GM21390 (cell line): ENCODE data around the gene COX6A2.
A peak's percentile ranks its signal among the peaks of the same experiment; 100 is the strongest.

ENCODE experiments used
- ATAC-seq: cut with Tn5 transposase; IDR thresholded peaks from one replicate; pipeline ENCODE4 v1.9.1; 2021; ENCODE audit not compliant: unreplicated experiment

The COX6A2 gene

DNA sequence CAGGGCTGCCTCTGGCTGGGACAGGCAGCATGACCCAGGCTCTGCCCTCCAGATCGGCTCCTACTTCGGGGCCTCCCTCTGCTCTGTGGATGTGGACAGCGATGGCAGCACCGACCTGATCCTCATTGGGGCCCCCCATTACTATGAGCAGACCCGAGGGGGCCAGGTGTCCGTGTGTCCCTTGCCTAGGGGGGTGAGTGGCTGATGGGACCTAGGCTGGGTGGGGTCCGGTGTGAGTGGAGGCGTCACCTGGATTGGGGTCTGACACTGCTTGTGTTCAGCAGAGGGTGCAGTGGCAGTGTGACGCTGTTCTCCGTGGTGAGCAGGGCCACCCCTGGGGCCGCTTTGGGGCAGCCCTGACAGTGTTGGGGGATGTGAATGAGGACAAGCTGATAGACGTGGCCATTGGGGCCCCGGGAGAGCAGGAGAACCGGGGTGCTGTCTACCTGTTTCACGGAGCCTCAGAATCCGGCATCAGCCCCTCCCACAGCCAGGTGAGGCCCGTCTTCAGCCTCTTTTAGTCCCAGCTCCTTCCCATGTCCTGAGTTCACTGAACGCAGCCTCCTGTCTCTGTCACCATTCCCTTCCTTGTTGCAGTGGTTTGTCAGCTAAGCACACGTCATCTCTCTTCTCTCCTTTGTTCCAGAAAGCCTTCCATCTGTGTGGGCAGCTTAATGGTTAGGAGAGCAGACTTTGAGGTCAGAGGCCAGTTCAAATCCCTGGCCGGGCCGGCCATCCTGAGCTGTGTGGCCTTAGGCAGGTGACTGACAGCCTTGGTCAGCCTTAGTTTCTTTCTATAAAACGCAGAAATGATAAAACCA lies 16.9 kb downstream of the COX6A2 start:
- no peak for ATAC-seq

DNA sequence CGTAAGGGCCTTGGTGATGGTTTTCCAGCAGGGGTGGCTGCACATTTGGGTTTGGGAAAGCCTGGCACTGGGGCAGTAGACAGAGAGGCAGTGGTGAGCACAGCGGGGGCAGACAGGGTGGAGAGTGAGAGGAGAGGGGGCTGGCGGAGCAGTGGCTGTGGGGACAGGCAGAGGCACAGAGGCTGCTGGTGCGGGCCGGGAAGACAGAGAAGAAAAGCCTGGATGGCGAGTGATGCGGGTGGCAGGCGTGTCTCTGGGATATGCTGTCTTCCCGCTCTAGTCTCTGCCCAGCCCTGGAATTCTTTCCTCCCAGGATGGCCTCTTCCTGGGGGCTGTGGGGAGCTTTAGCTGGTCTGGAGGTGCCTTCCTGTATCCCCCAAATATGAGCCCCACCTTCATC lies 18.1 kb downstream of the COX6A2 start:
- ATAC-seq: no peak

DNA sequence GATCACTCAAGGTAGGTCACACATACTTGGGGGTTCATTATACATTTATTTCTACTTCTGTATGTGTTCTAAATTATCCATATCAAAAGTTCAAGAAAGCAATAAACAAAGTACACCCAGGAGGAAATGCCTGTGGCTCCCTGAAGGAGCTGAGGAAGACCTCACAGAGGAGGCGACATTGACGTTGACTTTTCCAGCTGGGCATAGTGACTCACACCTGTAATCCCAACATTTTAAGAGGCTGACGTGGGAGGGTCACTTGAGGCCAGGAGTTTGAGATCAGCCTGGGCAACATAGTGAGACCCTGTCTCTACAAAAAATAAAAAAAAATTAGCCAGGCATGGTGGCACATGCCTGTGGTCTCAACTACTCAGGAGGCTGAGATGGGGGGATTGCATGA lies 18.7 kb downstream of the COX6A2 start:
- ATAC-seq: no peak

DNA sequence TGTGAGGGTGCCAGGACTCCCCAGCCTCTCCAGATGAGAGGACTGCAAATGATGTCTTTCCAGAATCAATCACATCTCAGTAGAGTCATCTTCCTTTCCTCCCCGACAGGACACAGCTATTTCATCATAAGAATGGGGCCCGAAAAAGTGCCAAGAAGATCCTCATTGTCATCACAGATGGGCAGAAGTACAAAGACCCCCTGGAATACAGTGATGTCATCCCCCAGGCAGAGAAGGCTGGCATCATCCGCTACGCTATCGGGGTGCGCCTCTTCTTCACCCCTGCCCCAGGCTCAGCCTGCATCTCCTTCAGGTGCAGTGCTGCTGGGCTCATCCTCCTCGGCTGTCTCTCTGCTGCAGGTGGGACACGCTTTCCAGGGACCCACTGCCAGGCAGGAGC lies 20.8 kb downstream of the COX6A2 start:
- no peak for ATAC-seq

DNA sequence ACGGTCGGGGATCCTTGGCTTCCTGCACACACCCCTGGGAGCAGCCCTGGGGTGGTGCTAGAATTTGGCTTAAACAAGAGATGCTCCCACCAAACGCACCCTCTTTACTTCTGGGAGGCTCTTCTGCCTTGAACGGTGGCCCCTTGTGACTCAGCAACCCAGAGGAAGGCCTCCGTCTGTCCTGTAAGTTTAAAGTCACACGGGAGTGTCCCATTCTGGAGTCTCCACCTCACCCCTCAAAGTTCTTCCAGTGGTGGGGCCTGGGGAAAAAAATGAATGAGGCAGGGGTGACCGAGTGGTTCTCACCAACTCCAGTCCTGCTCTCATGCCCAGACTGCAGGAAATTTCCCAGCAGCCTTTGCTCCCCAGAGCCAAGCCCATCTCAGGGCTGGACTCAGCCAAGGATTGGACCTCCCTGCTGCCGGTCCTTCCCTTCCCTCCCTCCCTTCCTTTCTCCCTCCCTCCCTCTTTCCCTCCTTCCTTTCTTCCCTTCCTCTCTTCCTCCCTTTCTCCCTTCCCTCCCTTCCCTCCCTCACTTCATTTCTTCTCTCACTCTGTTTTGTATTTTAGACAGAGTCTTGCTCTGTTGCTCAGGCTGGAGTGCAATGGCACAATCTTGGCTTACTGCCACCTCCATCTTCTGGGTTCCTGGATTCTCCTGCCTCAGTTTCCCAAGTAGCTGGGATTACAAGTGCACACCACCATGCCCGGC lies 23.7 kb downstream of the COX6A2 start:
- no peak for ATAC-seq

DNA sequence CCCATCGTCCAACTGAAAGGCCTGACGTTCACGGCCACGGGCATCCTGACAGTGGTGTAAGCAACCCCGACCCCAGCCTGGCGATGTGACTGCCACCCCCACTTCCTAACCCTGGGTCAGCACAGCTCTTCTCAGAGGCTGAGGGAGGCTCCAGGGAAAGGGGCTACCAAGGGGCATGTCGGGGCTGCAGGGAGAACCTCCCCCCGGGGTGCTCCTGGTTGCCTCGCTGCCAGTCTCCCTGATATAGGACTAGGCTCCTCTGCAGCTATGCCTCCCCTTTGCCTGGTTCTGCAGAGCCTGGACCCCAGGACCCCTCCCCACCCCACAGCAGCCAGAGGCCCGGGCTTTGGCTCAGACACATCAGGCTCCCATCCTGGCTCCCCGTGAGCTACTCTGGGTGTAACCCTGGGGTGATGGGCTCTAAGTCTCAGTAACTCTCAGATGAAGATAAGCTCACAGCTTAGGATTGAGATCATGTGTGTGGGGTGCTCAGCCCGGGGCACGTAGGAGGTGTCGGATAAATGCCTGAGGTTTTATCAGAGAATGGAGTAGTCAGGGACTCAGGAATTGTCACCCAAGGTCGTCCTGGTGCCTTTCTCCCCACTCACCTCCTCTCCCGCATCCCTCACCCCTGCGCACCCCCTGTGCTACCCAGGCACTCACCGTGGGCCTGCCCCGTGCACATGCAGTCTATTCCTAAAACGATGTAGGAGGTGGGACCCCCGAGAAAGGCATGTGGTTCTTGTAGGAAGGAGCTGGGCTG lies 24.4 kb downstream of the COX6A2 start:
- no peak for ATAC-seq

DNA sequence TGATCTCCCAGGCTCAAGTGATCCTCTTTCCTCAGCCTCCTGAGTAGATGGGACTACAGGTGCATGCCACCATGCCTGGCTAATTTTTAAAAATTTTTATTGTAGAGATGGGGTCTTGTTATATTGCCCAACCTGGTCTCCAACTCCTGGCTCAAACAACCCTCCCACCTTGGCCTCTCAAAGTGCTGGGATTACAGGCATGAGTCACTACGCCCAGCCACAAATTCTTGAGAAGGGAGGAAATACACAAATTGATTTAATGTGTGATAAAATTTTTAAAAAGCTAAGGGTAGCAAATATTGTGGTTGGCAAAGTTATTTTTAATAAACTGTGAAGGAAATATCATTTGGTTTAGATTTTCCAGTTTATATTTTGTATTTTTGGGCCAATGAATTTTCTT lies 25.5 kb downstream of the COX6A2 start:
- no peak for ATAC-seq

DNA sequence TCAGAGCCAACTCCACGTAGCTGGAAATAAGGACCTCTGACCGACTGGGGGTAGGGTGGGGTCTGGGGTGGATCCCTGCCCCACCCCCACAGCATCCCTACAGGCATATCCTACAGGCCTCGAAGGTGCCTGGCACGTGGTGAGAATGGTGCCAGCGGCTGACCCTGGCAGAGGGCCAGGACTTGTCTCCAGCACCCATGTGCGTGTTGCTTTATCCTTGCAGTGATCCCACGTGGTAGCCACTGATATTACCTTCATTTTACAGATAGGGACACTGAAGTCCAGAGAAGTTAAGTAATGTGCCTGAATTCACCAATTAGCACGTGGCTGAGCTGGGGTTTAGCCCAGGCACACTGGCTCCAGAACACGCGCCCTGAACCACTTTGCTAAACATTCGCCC lies 26.7 kb downstream of the COX6A2 start:
- no peak for ATAC-seq

DNA sequence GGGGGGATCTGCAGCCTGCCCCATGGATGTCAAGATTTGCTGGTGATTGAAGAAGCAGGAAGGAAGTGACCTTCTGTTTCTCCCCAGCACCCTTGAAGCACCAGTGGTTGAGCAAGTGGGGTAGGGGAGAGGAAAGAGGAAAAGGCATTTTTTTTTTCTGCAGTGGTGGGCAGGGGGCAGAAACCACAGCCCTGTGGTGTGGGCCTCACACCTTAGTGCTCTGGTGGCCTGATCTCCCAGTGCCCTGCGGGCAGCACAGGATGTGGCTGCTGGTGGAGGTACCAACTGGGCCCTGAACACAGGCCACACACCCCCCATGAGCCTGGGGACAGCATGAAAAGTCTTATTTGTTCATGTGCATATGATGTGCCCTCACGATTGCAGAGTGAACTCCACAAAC lies 28.0 kb downstream of the COX6A2 start:
- ATAC-seq: no peak

DNA sequence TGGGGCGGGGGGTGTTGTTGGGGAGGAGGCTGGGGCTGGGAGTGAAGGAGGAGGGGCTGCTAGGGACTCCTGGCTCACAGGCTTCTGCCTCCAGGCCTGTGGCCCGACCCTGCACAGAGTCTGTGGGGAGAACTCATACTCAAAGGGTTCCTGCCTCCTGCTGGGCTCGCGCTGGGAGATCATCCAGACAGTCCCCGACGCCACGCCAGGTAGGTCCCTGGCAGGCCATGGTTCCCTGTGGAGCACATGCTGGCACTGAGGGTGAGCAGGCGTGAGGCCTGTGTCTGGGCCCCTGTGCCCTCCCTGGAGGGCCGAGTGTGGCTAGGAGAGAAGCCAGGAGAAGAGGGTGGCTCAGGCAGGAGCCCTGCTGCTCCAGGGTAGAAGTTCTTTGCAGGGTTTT lies 30.5 kb downstream of the COX6A2 start:
- no peak for ATAC-seq

DNA sequence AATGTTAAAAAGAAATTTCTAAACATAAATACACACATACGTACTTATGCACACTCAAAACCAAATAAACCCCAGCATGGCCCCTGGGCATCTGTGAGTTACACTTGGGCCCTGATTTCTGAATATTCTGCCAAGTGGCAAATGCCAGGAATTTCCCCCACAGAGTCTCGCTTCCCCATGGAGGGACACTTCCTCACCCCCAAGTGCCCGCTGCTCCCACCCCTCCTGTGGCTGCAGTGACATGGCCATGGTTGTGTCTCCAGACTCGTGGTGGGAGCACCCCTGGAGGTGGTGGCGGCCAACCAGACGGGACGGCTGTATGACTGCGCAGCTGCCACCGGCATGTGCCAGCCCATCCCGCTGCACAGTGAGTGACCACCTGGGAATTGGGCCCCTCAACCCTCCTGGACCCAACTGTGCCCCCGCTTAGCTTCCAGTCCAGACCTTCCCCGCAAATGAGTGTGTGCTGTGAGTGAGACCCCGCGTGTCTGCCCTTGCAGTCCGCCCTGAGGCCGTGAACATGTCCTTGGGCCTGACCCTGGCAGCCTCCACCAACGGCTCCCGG lies 31.0 kb downstream of the COX6A2 start:
- ATAC-seq: no peak

DNA sequence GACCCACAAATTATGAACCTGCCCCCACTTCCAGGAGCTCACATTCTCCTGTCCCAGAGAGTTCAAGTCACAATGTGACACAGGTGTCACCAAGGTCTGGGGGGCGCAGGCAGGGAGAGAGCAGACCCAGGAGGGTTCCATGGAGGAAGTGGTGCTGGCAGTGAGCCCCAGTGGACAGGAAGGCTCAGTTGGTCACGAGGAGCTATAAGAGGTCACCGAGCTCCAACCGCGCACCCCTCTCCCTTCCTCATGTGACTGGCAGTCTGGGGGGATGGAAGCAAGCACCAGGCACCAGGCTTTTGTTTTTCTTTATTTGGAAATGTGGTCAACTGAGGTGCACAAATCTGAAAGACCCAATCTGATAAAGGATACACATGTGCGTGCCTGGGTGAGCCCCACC lies 32.5 kb downstream of the COX6A2 start:
- ATAC-seq: no peak

DNA sequence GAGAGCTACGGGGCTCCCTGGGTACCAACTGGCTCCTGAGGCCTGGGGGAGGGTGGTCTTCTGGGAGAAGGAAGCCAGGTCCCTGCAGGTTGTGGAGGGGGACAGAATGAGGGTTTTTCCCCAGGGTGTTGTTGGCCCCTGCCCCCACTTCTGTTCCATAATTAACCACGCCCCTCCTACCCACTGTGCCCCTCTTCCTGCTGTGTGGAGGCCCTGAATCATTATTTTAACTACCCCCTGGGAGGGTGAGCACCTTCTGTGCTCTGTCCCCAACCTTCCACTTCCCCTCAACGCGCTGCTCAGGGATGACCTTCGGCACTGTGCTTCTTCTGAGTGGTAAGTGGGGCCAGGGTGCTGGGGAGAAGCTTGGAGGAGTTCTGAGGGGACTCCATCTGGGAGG lies 35.1 kb downstream of the COX6A2 start, which contains the start of gene ITGAD:
Gene ITGAD (plus strand): TSS at position 280 of the 400 bp plus-strand sequence. CDS start 26 bp downstream, at position 306.
- ATAC-seq: no peak

DNA sequence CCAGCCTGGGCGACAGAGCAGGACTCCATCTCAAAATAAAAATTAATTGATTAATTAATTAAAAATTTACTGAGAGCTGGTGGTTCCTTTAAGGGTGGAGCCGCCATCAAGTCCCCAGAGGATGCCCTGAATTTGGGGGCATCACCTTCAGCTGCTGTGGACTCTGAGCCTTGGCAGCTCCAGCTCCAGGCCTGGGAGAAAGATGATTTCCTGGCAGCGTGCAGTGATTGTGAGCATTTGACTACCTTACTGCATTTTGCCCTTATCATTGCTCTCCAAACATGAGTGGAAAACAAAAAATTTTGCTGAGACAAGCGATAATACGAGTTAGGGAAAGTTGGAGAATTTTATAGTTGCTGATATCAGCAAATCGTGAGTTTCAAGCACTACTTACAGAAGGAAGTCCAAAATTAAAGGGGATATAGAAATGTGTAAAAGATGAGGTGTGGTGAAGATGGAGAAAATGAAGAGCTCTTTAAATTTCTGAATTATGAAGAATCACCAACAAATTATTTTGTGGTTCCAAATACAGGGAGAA lies 37.6 kb downstream of the COX6A2 start:
- no peak for ATAC-seq

DNA sequence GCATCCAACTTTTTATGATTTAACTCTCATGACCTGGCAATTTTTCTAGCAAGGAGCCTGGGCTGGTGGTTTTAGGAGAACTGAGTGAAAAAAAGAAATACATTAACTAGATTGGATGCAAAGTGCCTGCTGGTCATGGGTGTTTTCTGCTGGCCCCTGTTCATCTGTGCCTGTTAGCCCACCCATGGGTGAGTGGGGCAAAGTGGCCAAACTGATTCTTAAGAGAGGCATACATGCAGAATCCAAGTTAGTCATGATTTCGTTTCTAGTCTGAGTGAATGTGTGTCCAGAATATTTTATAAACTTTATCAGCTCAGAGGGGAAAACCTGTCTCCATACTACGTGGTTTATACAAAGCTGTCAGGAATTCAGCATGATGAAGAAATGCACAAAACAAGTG lies 39.6 kb downstream of the COX6A2 start:
- ATAC-seq: no peak

DNA sequence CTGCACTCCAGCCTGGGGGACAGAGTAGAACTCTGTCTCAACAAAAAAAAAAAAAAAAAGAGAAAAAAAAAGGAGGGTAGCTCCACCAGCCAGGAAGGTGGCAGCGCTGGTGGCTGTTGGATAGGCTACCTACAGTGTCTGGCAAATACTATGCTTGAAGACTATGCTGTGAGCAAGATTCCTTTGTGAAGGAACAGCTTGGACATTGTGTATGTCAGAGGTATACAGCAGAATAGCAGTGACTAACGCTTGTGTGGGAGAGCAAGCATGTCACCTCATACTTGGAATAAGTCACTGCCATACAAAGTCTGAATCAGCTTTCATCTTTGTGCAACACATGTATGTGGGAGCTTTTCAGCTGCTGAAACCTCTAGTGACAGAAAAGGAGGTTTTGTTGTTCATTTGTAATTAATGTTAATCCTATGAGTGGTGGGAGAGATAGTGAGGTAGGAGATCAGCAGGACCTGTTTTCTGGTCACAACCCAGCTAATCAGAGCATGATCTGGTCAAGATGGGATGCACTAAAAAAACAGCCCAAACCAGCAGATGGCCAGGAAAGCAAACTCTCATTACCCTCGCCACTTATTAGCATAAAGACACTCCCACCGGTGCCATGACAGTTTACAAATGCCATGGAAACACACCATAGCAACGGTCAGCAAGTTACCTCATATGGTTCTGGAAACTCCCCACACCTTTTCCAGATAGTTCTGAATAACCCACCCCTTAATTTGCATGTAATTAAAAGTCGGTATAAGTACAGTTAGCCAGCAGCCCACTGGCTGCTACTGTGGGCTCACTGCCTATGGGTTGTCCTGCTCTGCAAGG lies 41.8 kb downstream of the COX6A2 start:
- no peak for ATAC-seq

DNA sequence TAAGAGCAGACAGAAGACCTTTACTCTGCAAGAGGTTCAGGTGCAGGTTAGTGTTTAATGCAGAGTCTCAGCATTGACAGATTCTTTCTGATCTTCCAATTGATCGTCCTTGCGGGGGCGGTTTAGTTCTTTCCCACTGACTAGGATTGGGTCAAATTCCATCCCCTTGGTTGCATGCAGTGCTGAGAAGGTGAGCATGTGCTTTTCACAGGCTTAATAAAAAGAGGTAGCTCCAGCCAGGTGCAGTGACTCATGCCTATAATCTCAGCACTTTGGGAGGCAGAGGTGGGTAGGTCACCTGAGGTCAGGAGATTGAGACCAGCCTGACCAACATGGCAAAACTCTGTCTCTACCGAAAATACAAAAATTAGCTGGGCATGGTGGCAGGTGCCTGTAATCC lies 42.5 kb downstream of the COX6A2 start:
- no peak for ATAC-seq

DNA sequence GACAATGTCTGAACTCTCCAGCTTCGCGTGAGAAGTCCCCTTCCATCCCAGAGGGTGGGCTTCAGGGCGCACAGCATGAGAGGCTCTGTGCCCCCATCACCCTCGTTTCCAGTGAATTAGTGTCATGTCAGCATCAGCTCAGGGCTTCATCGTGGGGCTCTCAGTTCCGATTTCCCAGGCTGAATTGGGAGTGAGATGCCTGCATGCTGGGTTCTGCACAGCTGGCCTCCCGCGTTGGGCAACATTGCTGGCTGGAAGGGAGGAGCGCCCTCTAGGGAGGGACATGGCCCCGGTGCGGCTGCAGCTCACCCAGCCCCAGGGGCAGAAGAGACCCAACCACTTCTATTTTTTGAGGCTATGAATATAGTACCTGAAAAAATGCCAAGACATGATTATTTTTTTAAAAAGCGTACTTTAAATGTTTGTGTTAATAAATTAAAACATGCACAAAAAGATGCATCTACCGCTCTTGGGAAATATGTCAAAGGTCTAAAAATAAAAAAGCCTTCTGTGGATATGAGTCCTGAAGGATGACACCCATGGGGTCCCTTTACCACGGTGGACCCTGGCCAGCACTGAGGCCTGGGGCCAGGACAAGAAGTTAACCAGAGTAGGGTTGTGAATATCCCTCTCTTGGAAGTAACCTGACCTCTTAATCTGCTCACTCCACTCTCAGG lies 45.5 kb downstream of the COX6A2 start:
- peak; percentile 74 for ATAC-seq

DNA sequence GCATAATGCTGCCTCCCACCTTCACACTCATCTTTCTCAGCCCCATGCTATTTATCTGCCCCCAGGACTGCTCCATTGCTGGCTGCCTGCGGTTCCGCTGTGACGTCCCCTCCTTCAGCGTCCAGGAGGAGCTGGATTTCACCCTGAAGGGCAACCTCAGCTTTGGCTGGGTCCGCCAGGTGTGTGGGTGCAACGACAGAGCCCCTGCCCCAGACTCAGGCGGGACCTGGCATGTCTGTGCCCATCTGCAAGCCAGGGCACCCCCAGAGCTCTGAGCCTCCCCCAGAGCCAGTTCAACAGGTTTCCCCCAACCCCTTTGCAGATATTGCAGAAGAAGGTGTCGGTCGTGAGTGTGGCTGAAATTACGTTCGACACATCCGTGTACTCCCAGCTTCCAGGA lies 48.0 kb downstream of the COX6A2 start:
- no peak for ATAC-seq
